Subcutaneous adipose tissue (tissue), 4 donors: ENCODE data around the gene CHRD. TPM values are rescaled to one million over a fixed set of nuclear protein-coding genes. Genes with fewer than 3 reads are reported as not detected.

Experiments
- CTCF ChIP-seq: fragments of 450-650 bp; IDR thresholded peaks from one replicate; pipeline ENCODE4 v1.5.1; 2016; ENCODE audit warnings: low read depth, mild to moderate bottlenecking, control low read depth, antibody characterized with exemption, moderate library complexity
- total RNA-seq, 4 donors: library from RNA; depleted of rRNA; stranded (reverse); fragments of >200 nt; gene quantifications; one replicate each; pipeline ENCODE4 v1.1.0, GENCODE V29; 2016

Gene CHRD
- total RNA-seq: 10 to 100 TPM in 3 of 4 donors, 1 to 10 TPM in 1; 8.0 to 11.7 (median 11.0) TPM

GRCh38 chr3:184379358-184380184 is at the start of gene CHRD:
Gene CHRD, plus strand, starts transcription at chr3:184380054. Its CDS starts 265 bp downstream, at chr3:184380319.
- no peak for TF ChIP-seq CTCF

- no peak for TF ChIP-seq CTCF
Observed at GRCh38 chr3:184332370-184333090, 47.3 kb upstream of the CHRD start.

GRCh38 chr3:184333190-184333589 is 46.7 kb upstream of the CHRD start:
- TF ChIP-seq CTCF: no peak

GRCh38 chr3:184333700-184334099 is 46.2 kb upstream of the CHRD start:
- no peak for TF ChIP-seq CTCF

- no peak for TF ChIP-seq CTCF
Observed at GRCh38 chr3:184334470-184335158, 45.2 kb upstream of the CHRD start.

- TF ChIP-seq CTCF: no peak
Observed at GRCh38 chr3:184335291-184335660, 44.6 kb upstream of the CHRD start.
